ENCODE data around the gene SFT2D3.

DNA sequence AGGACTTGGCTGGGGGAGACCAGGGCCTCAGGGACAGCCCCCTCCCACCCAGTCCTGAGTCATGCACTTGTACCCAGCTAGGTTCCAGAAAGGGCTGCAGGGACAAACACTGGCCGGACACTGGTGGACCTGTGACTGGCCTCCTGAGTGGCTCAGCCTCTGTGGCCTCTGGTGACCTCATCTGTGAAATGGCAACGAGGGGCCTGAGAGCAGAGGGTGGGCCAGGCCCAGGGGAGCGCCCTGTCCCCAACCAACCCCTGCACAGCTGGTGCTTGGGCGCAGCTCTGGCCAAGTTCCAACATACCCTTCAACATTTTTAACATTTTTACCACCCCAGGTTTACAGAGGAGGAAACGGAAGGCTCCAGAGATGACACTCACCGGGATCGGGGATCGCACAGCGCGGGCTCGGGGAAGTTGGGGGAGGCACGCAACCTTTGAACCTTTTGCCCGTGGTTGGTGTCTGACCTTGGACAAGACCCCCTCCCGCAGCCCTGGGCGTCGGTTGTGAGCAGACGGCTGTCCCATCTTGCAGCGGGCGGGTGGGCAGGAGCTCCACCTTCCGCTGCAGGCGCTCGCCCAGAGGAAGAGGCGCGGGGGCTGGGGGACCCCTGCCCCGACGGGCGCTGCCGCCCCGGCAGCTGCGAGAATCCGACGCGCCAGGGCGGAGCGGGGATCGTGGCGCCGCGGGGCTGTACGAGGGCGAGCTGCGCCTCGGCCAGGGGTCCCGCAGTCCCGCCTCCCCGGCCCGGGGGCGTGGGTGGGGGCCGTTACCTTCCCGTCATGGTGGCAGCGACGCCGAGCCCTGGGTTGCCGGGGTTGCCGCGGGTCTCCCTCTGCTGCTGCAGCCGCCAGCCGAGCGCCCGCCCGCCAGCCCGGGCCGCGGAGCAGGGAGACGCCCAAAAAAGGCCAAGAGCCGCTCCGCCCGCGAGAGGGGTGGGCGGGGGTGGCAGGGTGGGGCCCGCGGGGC, 26.8 kb upstream of the SFT2D3 start:
- TF ChIP-seq, protein P1, sequence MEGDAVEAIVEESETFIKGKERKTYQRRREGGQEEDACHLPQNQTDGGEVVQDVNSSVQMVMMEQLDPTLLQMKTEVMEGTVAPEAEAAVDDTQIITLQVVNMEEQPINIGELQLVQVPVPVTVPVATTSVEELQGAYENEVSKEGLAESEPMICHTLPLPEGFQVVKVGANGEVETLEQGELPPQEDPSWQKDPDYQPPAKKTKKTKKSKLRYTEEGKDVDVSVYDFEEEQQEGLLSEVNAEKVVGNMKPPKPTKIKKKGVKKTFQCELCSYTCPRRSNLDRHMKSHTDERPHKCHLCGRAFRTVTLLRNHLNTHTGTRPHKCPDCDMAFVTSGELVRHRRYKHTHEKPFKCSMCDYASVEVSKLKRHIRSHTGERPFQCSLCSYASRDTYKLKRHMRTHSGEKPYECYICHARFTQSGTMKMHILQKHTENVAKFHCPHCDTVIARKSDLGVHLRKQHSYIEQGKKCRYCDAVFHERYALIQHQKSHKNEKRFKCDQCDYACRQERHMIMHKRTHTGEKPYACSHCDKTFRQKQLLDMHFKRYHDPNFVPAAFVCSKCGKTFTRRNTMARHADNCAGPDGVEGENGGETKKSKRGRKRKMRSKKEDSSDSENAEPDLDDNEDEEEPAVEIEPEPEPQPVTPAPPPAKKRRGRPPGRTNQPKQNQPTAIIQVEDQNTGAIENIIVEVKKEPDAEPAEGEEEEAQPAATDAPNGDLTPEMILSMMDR (conservative IDR thresholded peaks at IDR 0.05; ENCODE audit: low read depth, low read length): no peak
- no peak for TF ChIP-seq EZH2 (IDR thresholded peaks at IDR 0.05; ENCODE audit: borderline replicate concordance, low read depth, low read length, poor library complexity, severe bottlenecking)
